ENCODE results near the gene DENND1B.

- no peak for TF ChIP-seq POLR2A (IDR thresholded peaks at IDR 0.05)
- TF ChIP-seq CTCF (IDR thresholded peaks at IDR 0.05): peak in 2 of 3 experiments; percentile 25 to 40
Observed at GRCh38 chr1:197614916-197615692, 160.2 kb downstream of the DENND1B start.

Data from testis (tissue), 2 donors.